Skeletal muscle tissue (tissue), 4 donors: ENCODE results near the gene ERBB2. TPM values are rescaled to one million over a fixed set of nuclear protein-coding genes. Genes with fewer than 3 reads are reported as not detected.

Source experiments
- H3K27ac ChIP-seq: one replicate; pipeline ENCODE4 v1.7.0; 2013; ENCODE audit warnings: mild to moderate bottlenecking, low read depth, low read length, inconsistent platforms
- H3K27me3 ChIP-seq, 3 donors: one replicate each; pipeline ENCODE4 v1.7.0; 2013; ENCODE audit warnings: low read length in 3 of 3; ENCODE audit not compliant: control insufficient read depth in 3 of 3, insufficient read depth in 3 of 3
- H3K36me3 ChIP-seq, 3 donors: one replicate each; pipeline ENCODE4 v1.7.0; 2013; ENCODE audit warnings: low read length in 3 of 3; ENCODE audit not compliant: control insufficient read depth in 3 of 3, insufficient read depth in 3 of 3
- H3K4me1 ChIP-seq, 3 donors: one replicate each; pipeline ENCODE4 v1.7.0; 2013; ENCODE audit warnings: low read length in 3 of 3, mild to moderate bottlenecking in 3 of 3; ENCODE audit not compliant: control insufficient read depth in 3 of 3, insufficient read depth in 3 of 3
- H3K4me3 ChIP-seq, 3 donors: one replicate each; pipeline ENCODE4 v1.7.0; 2013; ENCODE audit warnings: low read length in 3 of 3
- H3K9ac ChIP-seq, 3 donors: one replicate each; pipeline ENCODE4 v1.7.0; 2013; ENCODE audit warnings: low read length in 3 of 3, mild to moderate bottlenecking in 3 of 3, moderate library complexity in 2 of 3, low read depth in 1 of 3
- H3K9me3 ChIP-seq, 3 donors: one replicate each; pipeline ENCODE4 v1.7.0; 2013; ENCODE audit warnings: low read length in 3 of 3; ENCODE audit not compliant: control insufficient read depth in 3 of 3
- total RNA-seq: library from RNA; depleted of rRNA; stranded (reverse); fragments of >200 nt; gene quantifications from one replicate; pipeline ENCODE4 v1.2.3, GENCODE V29; 2014
- donor health status: Osteomylitis.

ERBB2 gene
- total RNA-seq, 1 donor from 2014 or later = 69.9 TPM

GRCh38 chr17:39677542-39678339 lies 22.1 kb upstream of the ERBB2 start:
- Histone ChIP-seq H3K4me3 (peak overlapping the region; percentile 31 to 60 (median 46)), H3K4me1 (peaks cover 57 to 79% (median 59%) of the 10 kb centered on the region in 3 donors)

GRCh38 chr17:39678340-39679116 lies 21.3 kb upstream of the ERBB2 start:
- Histone ChIP-seq H3K36me3 (peaks cover 0 to 10% (median 6%) of the 10 kb centered on the region in 3 donors), H3K9me3 (no peaks in the 10 kb centered on the region), H3K4me3 (peak overlapping the region in 2 of 3 donors; percentile 46 to 60), H3K4me1 (peaks cover 57 to 71% (median 59%) of the 10 kb centered on the region in 3 donors), H3K9ac (peak overlapping the region; percentile 63 to 69 (median 66)), H3K27ac (peak overlapping the region; percentile 99), H3K27me3 (no peaks in the 10 kb centered on the region)

More at GRCh38 chr17:39677542-39678339, 22.1 kb upstream of the ERBB2 start:
- H3K36me3 ChIP-seq = peaks cover 0 to 5% (median 0%) of the 10 kb centered on the region in 3 donors
- no peaks in the 10 kb centered on the region for H3K27me3 ChIP-seq
- H3K27ac ChIP-seq = peak overlapping the region; percentile 99
- H3K9ac ChIP-seq = peak overlapping the region; percentile 63 to 69 (median 66)
- no peaks in the 10 kb centered on the region for H3K9me3 ChIP-seq

GRCh38 chr17:39679521-39680192 lies 20.2 kb upstream of the ERBB2 start:
- H3K4me3 ChIP-seq = peak overlapping the region in 1 of 3 donors; percentile 41
- no peaks in the 10 kb centered on the region for H3K9me3 ChIP-seq
- peaks cover 53 to 60% (median 56%) of the 10 kb centered on the region in 3 donors for H3K4me1 ChIP-seq
- H3K27me3 ChIP-seq = no peaks in the 10 kb centered on the region
- peak overlapping the region; percentile 52 to 68 (median 64) for H3K9ac ChIP-seq
- peak overlapping the region; percentile 99 for H3K27ac ChIP-seq
- peaks cover 8 to 14% (median 13%) of the 10 kb centered on the region in 3 donors for H3K36me3 ChIP-seq

GRCh38 chr17:39683295-39683939 lies 16.4 kb upstream of the ERBB2 start:
- H3K4me3 ChIP-seq = no peak overlapping the region
- no peaks in the 10 kb centered on the region for H3K9me3 ChIP-seq
- no peak overlapping the region for H3K27ac ChIP-seq
- no peak overlapping the region for H3K9ac ChIP-seq
- H3K36me3 ChIP-seq = peaks cover 17 to 23% (median 17%) of the 10 kb centered on the region in 3 donors
- peaks cover 29 to 35% (median 31%) of the 10 kb centered on the region in 3 donors for H3K4me1 ChIP-seq
- no peaks in the 10 kb centered on the region for H3K27me3 ChIP-seq

- no peak overlapping the region for H3K27ac ChIP-seq
- no peak overlapping the region for H3K9ac ChIP-seq
- H3K36me3 ChIP-seq = peaks cover 17 to 21% (median 17%) of the 10 kb centered on the region in 3 donors
- no peaks in the 10 kb centered on the region for H3K27me3 ChIP-seq
- H3K9me3 ChIP-seq = no peaks in the 10 kb centered on the region
- peaks cover 25 to 32% (median 26%) of the 10 kb centered on the region in 3 donors for H3K4me1 ChIP-seq
- H3K4me3 ChIP-seq = no peak overlapping the region
Observed at GRCh38 chr17:39684369-39685192, 15.3 kb upstream of the ERBB2 start.

GRCh38 chr17:39687101-39687545 lies 12.7 kb upstream of the ERBB2 start:
- no peaks in the 10 kb centered on the region for H3K9me3 ChIP-seq
- peak overlapping the region; percentile 66 to 87 (median 69) for H3K9ac ChIP-seq
- H3K4me1 ChIP-seq = peaks cover 18 to 20% (median 20%) of the 10 kb centered on the region in 3 donors
- peak overlapping the region; percentile 82 for H3K27ac ChIP-seq
- peak overlapping the region; percentile 81 to 94 (median 84) for H3K4me3 ChIP-seq
- H3K27me3 ChIP-seq = no peaks in the 10 kb centered on the region
- H3K36me3 ChIP-seq = peaks cover 17 to 30% (median 18%) of the 10 kb centered on the region in 3 donors

DNA sequence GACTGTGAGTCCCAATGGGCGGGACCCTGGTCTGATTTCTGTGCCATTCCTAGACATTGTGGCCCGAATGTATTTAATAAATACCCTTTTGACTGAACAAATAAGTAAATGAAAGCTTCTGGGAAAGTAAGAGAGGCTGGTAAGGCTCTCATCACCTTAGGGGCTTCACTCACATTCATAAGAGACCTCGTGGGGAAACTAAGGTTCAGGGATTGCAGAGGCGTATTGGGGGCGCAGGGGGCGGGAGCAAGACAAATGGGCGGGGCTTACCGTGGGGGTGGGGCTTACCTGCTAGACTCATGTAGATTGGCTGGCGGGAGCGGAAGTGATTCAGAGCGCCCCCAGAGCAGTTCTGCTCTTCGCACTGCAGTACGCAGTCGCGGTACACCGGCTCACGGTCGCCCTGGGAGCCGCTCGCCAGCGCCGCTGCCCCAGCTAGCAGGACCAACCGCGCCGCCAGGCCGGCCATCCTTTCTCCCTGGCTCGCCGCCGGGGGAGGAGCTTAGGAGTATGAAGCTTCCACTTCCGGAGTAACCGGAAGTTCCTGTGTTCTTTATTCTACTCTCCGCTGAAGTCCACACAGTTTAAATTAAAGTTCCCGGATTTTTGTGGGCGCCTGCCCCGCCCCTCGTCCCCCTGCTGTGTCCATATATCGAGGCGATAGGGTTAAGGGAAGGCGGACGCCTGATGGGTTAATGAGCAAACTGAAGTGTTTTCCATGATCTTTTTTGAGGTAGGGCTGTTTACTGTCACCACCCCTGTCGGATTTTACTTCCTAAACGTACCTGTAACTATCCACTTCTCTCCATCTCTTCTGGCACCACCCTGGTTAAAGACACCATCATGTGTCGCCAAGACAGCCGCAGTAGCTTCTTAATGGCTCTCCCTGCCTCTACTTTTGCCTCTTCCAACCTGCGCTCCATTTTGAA lies 12.1 kb upstream of the ERBB2 start, which contains the start of gene PGAP3:
Gene PGAP3 (minus strand): TSS at position 512 of the 929 bp plus-strand sequence. CDS start 43 bp downstream, at position 469.
- H3K9ac ChIP-seq = peak within 1 kb of the TSS; percentile 66 to 87 (median 85)
- peak within 1 kb of the TSS; percentile 82 for H3K27ac ChIP-seq
- peaks cover 18 to 20% (median 20%) of the 10 kb centered on the region in 3 donors for H3K4me1 ChIP-seq
- H3K27me3 ChIP-seq = no peaks in the 10 kb centered on the region
- peak within 1 kb of the TSS; percentile 81 to 94 (median 84) for H3K4me3 ChIP-seq
- H3K36me3 ChIP-seq = peaks cover 17 to 30% (median 18%) of the 10 kb centered on the region in 3 donors
- no peaks in the 10 kb centered on the region for H3K9me3 ChIP-seq

GRCh38 chr17:39688475-39688835 lies 11.4 kb upstream of the ERBB2 start:
- Histone ChIP-seq H3K4me3 (peak overlapping the region; percentile 81 to 94 (median 84)), H3K9me3 (no peaks in the 10 kb centered on the region), H3K4me1 (peaks cover 18 to 20% (median 20%) of the 10 kb centered on the region in 3 donors), H3K9ac (peak overlapping the region; percentile 66 to 87 (median 85)), H3K27ac (peak overlapping the region; percentile 82), H3K27me3 (no peaks in the 10 kb centered on the region), H3K36me3 (peaks cover 11 to 30% (median 14%) of the 10 kb centered on the region in 3 donors)
